HG02588 (cell line): Measurements from ENCODE around the gene CCDC38.

ENCODE experiments used
- ATAC-seq: cut with Tn5 transposase; IDR thresholded peaks from one replicate; pipeline ENCODE4 v1.9.1; 2021; ENCODE audit warnings: mild to moderate bottlenecking, moderate library complexity; ENCODE audit not compliant: unreplicated experiment

Gene CCDC38

DNA sequence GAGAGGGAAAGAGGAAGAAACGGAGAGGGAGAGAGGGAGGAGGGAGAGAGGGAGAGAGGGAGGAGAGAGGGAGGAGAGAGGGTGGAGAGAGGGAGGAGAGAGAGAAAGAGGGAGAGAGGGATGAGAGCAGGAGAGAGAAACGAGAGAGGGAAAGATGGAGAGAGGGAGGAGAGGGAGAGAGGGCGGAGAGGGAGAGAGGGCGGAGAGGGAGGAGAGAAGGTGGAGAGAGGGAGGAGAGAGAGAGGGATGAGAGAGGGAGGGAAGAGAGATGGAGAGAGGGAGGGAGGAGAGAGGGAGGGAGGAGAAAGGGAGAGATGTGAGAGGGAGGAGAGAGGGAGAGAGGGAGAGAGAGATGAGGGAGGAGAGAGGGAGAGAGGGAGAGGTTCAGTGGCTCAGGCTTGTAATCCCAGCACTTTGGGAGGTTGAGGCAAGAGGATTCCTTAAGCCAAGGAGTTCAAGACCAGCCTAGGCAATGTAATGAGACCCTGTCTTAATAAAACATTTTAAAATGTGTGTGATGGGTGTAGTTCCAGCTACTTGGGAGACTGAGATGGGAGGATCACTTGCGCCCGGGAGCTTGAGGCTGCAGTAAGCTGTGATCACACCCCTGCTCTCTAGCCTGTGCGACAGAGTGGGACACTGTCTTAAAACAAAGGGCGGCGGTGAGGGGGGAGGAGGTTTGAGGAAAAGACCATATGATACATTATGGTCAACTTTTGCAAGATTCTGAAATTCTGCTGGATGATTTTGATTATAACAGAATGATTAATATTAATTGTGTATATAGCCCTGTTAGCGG is 105.0 kb downstream of the CCDC38 start:
- no peak for ATAC-seq

DNA sequence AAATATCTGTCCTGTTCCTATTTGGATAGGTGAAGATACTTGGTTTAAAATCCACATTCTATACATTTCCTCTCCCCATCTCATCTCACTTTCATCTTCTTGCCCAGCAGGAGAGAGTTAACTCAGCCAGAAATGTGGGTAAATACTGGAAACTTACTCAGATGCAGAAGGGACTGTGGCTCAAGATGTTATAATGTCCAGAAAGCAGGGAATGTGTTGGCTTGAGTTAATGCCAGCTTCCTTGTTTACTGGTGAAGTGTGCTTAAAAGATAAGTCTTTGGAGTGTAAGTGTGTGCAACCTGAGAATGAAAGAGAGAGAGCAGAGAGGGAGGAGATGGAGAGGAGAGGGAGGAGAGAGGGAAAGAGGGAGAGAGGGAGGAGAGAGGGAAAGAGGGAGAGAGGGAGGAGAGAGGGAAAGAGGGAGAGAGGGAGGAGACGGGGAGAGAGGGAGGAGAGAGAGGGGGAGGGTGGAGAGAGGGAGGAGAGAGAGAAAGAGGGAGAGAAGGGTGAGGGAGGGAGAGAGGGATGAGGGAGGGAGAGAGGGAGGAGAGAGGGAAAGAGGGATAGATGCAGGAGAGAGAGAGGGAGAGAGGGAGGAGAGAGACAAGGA is 105.7 kb downstream of the CCDC38 start:
- ATAC-seq, result no peak

DNA sequence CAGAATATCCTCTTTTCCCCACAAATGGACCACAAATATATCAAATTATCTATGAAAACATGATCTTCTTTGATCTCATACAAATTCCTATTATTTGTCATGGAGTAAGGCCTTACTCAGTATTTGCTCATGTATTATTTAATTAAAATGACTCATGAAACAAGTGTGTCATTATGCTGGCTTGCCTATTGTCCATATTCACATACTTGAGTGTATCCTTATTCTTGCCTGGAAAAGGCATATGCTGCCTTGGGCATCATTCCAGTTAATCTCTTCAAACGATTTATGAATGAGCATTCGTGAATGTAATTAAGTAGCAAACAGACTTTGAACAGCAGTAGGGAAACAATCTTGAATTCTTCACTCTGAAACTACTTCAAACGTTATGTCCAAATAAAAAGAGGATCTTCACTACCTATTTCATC is 106.2 kb downstream of the CCDC38 start:
- no peak for ATAC-seq

DNA sequence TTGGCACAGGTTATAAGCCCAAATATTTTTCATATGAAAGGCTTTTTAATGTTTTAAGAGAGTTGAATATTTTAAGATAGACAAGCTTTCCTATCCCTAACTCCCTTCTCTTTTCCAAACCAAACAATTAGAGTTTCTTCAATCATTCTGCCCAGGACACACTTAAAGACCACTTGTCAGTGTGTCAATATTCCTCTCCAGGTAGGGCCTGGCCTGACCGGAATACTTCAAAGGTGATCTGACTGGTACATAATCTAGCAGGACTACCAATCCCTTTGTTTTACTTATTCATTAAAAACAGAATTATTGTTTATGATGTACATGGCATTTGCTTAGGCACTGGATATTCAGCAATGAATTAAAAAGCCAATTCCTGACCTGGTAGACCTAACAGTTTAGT is 107.8 kb downstream of the CCDC38 start:
- no peak for ATAC-seq

DNA sequence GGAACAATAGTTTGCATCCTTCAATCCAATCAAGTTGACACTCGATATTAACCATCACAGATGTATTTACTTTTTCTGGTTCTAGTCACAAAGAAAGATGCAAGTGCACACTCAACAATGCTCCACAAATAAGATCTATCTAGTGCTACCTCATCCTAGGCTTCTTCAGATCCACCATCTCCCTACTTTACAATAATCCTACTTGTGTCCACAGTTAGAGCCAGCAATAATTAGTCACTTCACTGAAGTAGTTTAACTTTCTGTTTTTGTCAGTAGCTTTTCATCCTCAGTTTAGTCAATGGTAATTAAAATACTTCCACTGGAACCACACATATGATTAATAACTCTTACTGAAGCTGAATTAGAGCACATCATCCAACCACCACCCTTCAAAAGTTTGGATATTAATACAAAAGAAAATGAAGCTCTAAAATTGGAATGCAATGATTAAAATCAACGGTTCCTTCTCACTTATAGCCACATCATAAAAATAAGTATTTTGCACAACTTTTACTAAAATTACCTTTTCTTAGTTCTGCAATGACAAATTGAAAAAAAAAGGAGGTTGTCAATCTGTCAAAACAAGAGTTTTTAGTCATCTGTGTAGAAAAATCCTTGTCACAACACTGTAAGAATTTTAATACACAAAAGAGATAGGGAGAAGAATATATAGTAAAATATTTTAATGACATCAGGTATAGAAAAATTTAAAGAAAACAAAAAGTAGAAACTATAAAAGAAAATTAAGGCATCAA is 111.9 kb downstream of the CCDC38 start:
- no peak for ATAC-seq

- no peak for ATAC-seq
These were observed 113.0 kb downstream of the CCDC38 start for GRCh38 chr12:95829395-95829794.

GRCh38 chr12:95820096-95820703 is 122.2 kb downstream of the CCDC38 start:
- ATAC-seq, result no peak
